Activated CD4-positive, alpha-beta memory T cell treated with anti-CD3 and anti-CD28 coated beads, Interleukin-2, amount 10 ng/mL, durations not matched to agents 7 days and 5 days (primary cell): ENCODE results near the gene MOBP. TPM values are rescaled to one million over a fixed set of nuclear protein-coding genes. Genes with fewer than 3 reads are reported as not detected.
"Not testable (repeated sequence)": the region's sequence is repeated elsewhere in the genome, so short reads cannot be mapped to it uniquely, and the experiment has no call there.

Source experiments
- CTCF ChIA-PET: fragments of 350-600 bp; sonication (Branson Sonifier 250); formaldehyde crosslinking; loops from one replicate; lab custom pipeline; 2021; ENCODE audit warnings: antibody characterized with exemption, inconsistent platforms; lab: Charles Lee
- POLR2A ChIA-PET: fragments of 350-600 bp; sonication (Branson Sonifier 250); formaldehyde crosslinking; loops from one replicate; lab custom pipeline; 2021; ENCODE audit warnings: antibody characterized with exemption; lab: Charles Lee
- DNase-seq: peaks from one replicate; pipeline ENCODE4 v3.0.0-alpha.2; 2020
- H3K27ac Mint-ChIP-seq: one replicate; pipeline ENCODE4 v1.8.0; 2021; ENCODE audit warnings: mild to moderate bottlenecking, mixed read lengths
- H3K27me3 Mint-ChIP-seq: one replicate; pipeline ENCODE4 v1.8.0; 2021; ENCODE audit warnings: mixed read lengths
- H3K36me3 Mint-ChIP-seq: one replicate; pipeline ENCODE4 v1.8.0; 2021; ENCODE audit warnings: low read depth, mixed read lengths
- H3K4me1 Mint-ChIP-seq: one replicate; pipeline ENCODE4 v1.8.0; 2021; ENCODE audit warnings: mixed read lengths
- H3K4me3 Mint-ChIP-seq: one replicate; pipeline ENCODE4 v1.8.0; 2021; ENCODE audit warnings: mild to moderate bottlenecking, mixed read lengths
- H3K9me3 Mint-ChIP-seq: one replicate; pipeline ENCODE4 v1.8.0; 2021; ENCODE audit warnings: mixed read lengths
- total RNA-seq, 2 experiments: library from RNA; stranded (reverse); gene quantifications; one replicate each; pipeline ENCODE4 v1.2.3, GENCODE V29; 2021

MOBP gene
- total RNA-seq, 2 experiments from 2014 or later: not detected

GRCh38 chr3:39435006-39435748, 32.3 kb upstream of the MOBP start:
- POLR2A ChIA-PET: no interaction called here
- CTCF ChIA-PET: interaction anchor here (0.9 to 1.6 kb wide), 2 partner anchors 11 to 12 kb away, joined by 3 to 5 read pairs; no protein-coding TSS in a partner anchor
- H3K36me3 Mint-ChIP-seq: no peaks in the 10 kb centered on the region

DNA sequence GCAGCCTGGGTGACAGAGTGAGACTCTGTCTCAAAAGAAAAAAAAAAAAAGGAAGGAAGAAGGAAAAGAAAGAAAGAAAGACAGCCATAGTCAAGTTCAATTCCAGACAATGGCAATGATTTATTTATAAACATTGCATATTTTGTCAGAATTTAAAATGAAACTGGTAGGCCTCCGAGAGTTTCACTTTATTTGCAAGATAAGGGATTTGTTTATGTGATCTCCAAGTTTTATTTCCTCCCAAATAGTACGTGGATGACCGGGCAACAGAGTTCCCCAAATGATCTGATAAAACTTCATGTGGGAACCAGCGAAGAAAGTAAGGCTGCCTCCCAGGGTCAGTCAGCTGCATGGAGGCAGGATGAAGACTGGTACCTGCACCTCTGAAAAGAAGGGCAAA, 28.6 kb upstream of the MOBP start:
- Mint-ChIP-seq H3K27me3 (no peaks in the 10 kb centered on the region), H3K4me3 (no peak overlapping the region), H3K36me3 (no peaks in the 10 kb centered on the region), H3K27ac (no peak overlapping the region), H3K9me3 (no peaks in the 10 kb centered on the region), H3K4me1 (no peaks in the 10 kb centered on the region)
- POLR2A ChIA-PET: no interaction called here
- no peak for DNase-seq
- CTCF ChIA-PET: interaction anchor here (1.1 to 1.8 kb wide), 3 partner anchors 9 to 408 kb away, joined by 3 to 9 read pairs (median 3); no protein-coding TSS in a partner anchor

More at GRCh38 chr3:39435006-39435748, 32.3 kb upstream of the MOBP start:
- H3K27me3 Mint-ChIP-seq: peaks cover 4% of the 10 kb centered on the region
- no peaks in the 10 kb centered on the region for H3K9me3 Mint-ChIP-seq
- no peak for DNase-seq
- no peak overlapping the region for H3K27ac Mint-ChIP-seq
- no peaks in the 10 kb centered on the region for H3K4me1 Mint-ChIP-seq
- H3K4me3 Mint-ChIP-seq: no peak overlapping the region

DNA sequence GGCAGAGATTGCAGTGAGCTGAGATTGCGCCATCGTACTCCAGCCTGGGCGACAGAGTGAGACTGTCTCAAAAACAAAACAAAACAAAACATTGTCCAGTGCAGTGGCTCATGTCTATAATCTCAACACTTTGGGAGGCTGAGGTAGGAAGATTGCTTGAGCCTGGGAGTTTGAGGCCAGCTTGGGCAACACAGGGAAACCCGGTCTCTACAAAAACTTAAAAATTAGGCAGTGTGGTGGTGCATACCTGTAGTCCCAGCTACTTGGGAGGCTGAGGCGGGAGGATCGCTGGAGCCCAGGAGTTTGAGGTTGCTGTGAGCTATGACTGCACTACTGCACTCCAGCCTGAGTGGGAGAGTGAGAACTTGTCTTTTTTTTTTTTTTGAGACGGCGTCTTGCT, 27.2 kb upstream of the MOBP start:
- H3K4me1 Mint-ChIP-seq: no peaks in the 10 kb centered on the region
- DNase-seq: no peak
- H3K36me3 Mint-ChIP-seq: no peaks in the 10 kb centered on the region
- POLR2A ChIA-PET: no interaction called here
- peaks cover 2% of the 10 kb centered on the region for H3K27me3 Mint-ChIP-seq
- CTCF ChIA-PET: interaction anchor here (1.4 to 1.5 kb wide), 2 partner anchors 17 to 25 kb away, joined by 3 read pairs; no protein-coding TSS in a partner anchor
- H3K4me3 Mint-ChIP-seq: no peak overlapping the region
- H3K27ac Mint-ChIP-seq: no peak overlapping the region
- H3K9me3 Mint-ChIP-seq: no peaks in the 10 kb centered on the region

- H3K36me3 Mint-ChIP-seq: no peaks in the 10 kb centered on the region
- POLR2A ChIA-PET: no interaction called here
- peaks cover 2% of the 10 kb centered on the region for H3K27me3 Mint-ChIP-seq
- H3K4me3 Mint-ChIP-seq: no peak overlapping the region
- H3K9me3 Mint-ChIP-seq: no peaks in the 10 kb centered on the region
- no peak for DNase-seq
- CTCF ChIA-PET: no interaction called here
- no peaks in the 10 kb centered on the region for H3K4me1 Mint-ChIP-seq
- H3K27ac Mint-ChIP-seq: no peak overlapping the region
These were observed 23.9 kb upstream of the MOBP start for GRCh38 chr3:39443530-39443929.

GRCh38 chr3:39445927-39446326, 21.6 kb upstream of the MOBP start:
- Mint-ChIP-seq H3K27ac (no peak overlapping the region), H3K9me3 (no peaks in the 10 kb centered on the region), H3K27me3 (peaks cover 6% of the 10 kb centered on the region), H3K4me1 (no peaks in the 10 kb centered on the region), H3K4me3 (no peak overlapping the region), H3K36me3 (no peaks in the 10 kb centered on the region)
- no peak for DNase-seq
- CTCF ChIA-PET: interaction anchor here (0.8 to 5.2 kb wide), 7 partner anchors 9 to 68 kb away, joined by 3 to 36 read pairs (median 3); no protein-coding TSS in a partner anchor
- POLR2A ChIA-PET: no interaction called here

DNA sequence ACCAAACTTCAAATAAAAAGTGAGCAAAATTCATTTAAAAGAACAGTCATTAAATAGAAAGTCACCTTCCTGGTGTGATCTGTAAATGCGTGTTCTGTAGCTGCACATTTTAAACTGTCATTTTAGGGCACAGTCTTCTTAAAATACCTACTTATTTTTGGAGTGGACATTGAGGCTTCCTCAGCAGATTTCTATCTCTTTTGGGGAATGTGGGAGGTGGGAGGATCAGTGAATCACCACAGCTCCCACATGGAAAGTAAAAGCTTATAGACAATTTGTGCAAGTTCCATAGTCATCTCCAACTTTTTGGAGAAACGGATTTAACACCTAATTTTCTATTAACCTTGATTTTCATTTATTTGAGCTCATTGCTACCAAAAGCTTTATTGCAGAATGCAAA, 21.0 kb upstream of the MOBP start:
- Mint-ChIP-seq H3K9me3 (no peaks in the 10 kb centered on the region), H3K27me3 (peaks cover 8% of the 10 kb centered on the region), H3K4me1 (no peaks in the 10 kb centered on the region), H3K4me3 (no peak overlapping the region), H3K36me3 (no peaks in the 10 kb centered on the region), H3K27ac (no peak overlapping the region)
- ChIA-PET CTCF (interaction anchor here (0.7 to 5.2 kb wide), 9 partner anchors 11 to 69 kb away, joined by 3 to 36 read pairs (median 3); no protein-coding TSS in a partner anchor), POLR2A (no interaction called here)
- no peak for DNase-seq

GRCh38 chr3:39447637-39448483, 19.6 kb upstream of the MOBP start:
- Mint-ChIP-seq H3K9me3 (no peaks in the 10 kb centered on the region), H3K27ac (no peak overlapping the region), H3K27me3 (peaks cover 10% of the 10 kb centered on the region), H3K4me1 (no peaks in the 10 kb centered on the region), H3K36me3 (no peaks in the 10 kb centered on the region), H3K4me3 (no peak overlapping the region)
- ChIA-PET POLR2A (interaction anchor here (1.0 kb wide), 1 partner anchor 42 kb away, joined by 3 read pairs; no protein-coding TSS in a partner anchor), CTCF (interaction anchor here (0.6 to 5.2 kb wide), 18 partner anchors 9 to 191 kb away, joined by 3 to 36 read pairs (median 4); partner anchors contain the start of gene RPSA)
- DNase-seq: peak; percentile 60

DNA sequence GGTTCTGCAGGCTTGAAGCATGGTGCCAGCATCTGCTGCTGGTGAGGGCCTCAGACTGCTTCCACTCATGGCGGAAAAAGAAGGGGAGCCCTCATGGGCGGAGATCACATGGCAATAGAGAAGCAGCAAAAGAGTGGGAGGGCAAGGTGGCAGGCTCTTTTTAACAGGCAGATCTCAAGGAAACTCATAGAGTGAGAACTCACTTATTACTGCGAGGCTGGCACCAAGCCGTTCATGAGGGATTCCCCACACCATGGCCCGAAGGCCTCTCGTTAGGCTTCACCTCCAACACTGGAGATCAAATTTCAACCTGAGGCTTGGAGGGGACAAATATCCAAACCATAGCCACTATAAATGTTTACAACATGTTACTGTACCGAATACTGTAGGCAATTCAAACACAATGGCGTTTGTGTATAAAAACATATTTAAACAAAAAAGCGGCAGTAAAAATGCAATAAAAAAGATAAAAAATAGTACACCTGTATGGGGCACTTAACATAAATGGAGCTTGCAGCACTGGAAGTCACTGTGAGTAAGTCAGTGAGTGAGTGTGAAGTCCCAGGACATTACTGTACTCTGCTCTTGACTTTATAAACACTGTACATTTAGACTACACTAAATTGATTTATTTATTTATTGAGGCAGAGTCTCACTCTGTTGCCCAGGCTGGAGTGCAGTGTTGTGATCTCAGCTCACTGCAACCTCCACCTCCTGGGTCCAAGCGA, 18.8 kb upstream of the MOBP start:
- no peak for DNase-seq
- Mint-ChIP-seq H3K27ac (no peak overlapping the region), H3K4me1 (no peaks in the 10 kb centered on the region), H3K36me3 (no peaks in the 10 kb centered on the region), H3K9me3 (no peaks in the 10 kb centered on the region), H3K4me3 (no peak overlapping the region), H3K27me3 (peaks cover 15% of the 10 kb centered on the region)
- POLR2A ChIA-PET: interaction anchor here (1.0 kb wide), 1 partner anchor 43 kb away, joined by 3 read pairs; no protein-coding TSS in a partner anchor
- CTCF ChIA-PET: interaction anchor here (0.8 to 5.2 kb wide), 10 partner anchors 11 to 62 kb away, joined by 3 to 36 read pairs (median 5); partner anchors contain the start of gene RPSA

GRCh38 chr3:39449796-39450195, 17.7 kb upstream of the MOBP start:
- CTCF ChIA-PET: interaction anchor here (1.6 to 5.2 kb wide), 2 partner anchors 50 to 61 kb away, joined by 3 to 36 read pairs; no protein-coding TSS in a partner anchor
- no peaks in the 10 kb centered on the region for H3K36me3 Mint-ChIP-seq
- no peaks in the 10 kb centered on the region for H3K4me1 Mint-ChIP-seq
- POLR2A ChIA-PET: no interaction called here
- H3K9me3 Mint-ChIP-seq: no peaks in the 10 kb centered on the region
- H3K27me3 Mint-ChIP-seq: peaks cover 22% of the 10 kb centered on the region
- DNase-seq: no peak
- H3K27ac Mint-ChIP-seq: no peak overlapping the region
- H3K4me3 Mint-ChIP-seq: no peak overlapping the region

DNA sequence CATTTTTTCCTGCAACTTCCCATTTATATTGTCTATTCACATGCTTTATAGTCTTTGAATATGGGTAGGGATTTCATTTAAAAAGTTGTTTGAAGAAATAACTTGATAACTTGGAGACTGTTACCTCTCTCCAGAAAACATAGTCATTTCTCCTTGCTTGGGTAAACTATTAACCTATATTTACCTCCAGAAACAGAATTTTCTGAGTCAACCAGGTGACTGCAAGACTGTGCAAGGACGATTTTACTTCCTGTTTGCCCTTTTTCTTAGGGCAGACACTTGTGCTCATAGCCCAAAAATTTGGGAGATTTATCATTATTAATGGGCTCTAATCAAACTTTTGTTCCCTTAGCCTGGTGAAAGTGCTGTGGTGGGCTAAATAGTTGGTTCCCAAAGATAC, 14.3 kb upstream of the MOBP start:
- H3K36me3 Mint-ChIP-seq: no peaks in the 10 kb centered on the region

GRCh38 chr3:39453872-39454271, 13.6 kb upstream of the MOBP start:
- H3K27ac Mint-ChIP-seq, H3K4me3 Mint-ChIP-seq, H3K9me3 Mint-ChIP-seq, H3K36me3 Mint-ChIP-seq, DNase-seq, H3K4me1 Mint-ChIP-seq, POLR2A ChIA-PET: not testable (repeated sequence)
- CTCF ChIA-PET: interaction anchor here (1.2 kb wide), 1 partner anchor 45 kb away, joined by 3 read pairs; no protein-coding TSS in a partner anchor
- H3K27me3 Mint-ChIP-seq: peaks cover 20% of the 10 kb centered on the region

More for the DNA sequence above, 14.3 kb upstream of the MOBP start:
- H3K27me3 Mint-ChIP-seq: peaks cover 20% of the 10 kb centered on the region
- CTCF ChIA-PET: no interaction called here
- DNase-seq: no peak
- POLR2A ChIA-PET: no interaction called here
- no peaks in the 10 kb centered on the region for H3K9me3 Mint-ChIP-seq
- H3K27ac Mint-ChIP-seq: no peak overlapping the region
- no peak overlapping the region for H3K4me3 Mint-ChIP-seq
- no peaks in the 10 kb centered on the region for H3K4me1 Mint-ChIP-seq

DNA sequence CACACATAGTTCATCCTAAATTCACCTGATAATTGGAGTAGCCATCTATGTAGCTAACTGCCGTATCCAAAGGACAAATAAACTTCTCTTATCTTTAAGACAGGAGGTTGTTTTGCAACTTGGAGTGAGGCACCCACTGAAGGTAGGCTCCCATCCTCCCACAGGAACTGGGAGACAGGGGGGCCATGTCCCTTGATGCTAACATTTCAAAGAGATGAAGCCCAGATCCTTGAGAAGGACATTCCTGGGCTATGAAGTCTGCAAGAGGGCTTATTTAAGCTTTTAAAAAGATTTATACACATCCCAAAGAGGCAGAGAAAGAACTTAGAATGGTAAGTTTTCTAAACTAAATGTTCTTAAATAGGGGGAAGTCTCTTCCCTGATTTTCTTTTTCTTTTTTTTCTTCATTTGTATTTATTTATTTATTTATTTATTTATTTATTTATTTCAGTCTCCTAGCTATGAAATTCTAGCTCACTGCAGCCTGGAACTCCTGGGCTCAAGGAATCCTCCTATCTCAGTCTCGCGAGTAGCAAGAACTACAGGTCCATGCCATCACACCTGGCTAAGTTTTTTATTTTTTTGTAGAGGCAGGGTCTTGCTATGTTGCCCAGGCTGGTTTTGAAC, 12.8 kb upstream of the MOBP start:
- ChIA-PET POLR2A (no interaction called here), CTCF (interaction anchor here (1.0 to 1.2 kb wide), 2 partner anchors 9 to 45 kb away, joined by 3 to 4 read pairs; no protein-coding TSS in a partner anchor)
- Mint-ChIP-seq H3K9me3 (no peaks in the 10 kb centered on the region), H3K4me3 (no peak overlapping the region), H3K36me3 (no peaks in the 10 kb centered on the region), H3K27me3 (peaks cover 20% of the 10 kb centered on the region), H3K4me1 (no peaks in the 10 kb centered on the region), H3K27ac (no peak overlapping the region)
- DNase-seq: no peak
